Measurements from ENCODE around the gene CYP4F2. TPM values are rescaled to one million over a fixed set of nuclear protein-coding genes. Genes with fewer than 3 reads are reported as not detected.

The CYP4F2 gene
- total RNA-seq, 4 donors from 2014 or later: not detected

DNA sequence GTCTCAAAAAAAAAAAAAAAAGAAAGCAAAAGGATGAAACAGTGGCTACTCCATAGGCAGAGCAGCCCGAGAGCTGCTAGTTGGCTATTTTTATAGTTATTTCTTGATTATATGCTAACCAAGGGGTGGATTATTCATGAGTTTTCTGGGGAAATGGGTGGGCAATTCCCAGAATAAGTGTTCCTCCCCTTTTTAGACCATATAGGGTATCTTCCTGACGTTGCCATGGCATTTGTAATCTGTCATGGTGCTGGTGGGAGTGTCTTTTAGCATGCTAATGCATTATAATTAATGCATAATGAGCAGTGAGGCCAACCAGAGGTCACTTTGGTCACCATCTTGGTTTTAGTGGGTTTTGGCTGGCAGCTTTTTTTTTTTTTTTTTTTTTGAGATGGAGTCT lies 57.0 kb downstream of the CYP4F2 start:
- TF ChIP-seq, protein P1, sequence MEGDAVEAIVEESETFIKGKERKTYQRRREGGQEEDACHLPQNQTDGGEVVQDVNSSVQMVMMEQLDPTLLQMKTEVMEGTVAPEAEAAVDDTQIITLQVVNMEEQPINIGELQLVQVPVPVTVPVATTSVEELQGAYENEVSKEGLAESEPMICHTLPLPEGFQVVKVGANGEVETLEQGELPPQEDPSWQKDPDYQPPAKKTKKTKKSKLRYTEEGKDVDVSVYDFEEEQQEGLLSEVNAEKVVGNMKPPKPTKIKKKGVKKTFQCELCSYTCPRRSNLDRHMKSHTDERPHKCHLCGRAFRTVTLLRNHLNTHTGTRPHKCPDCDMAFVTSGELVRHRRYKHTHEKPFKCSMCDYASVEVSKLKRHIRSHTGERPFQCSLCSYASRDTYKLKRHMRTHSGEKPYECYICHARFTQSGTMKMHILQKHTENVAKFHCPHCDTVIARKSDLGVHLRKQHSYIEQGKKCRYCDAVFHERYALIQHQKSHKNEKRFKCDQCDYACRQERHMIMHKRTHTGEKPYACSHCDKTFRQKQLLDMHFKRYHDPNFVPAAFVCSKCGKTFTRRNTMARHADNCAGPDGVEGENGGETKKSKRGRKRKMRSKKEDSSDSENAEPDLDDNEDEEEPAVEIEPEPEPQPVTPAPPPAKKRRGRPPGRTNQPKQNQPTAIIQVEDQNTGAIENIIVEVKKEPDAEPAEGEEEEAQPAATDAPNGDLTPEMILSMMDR (IDR thresholded peaks at IDR 0.05; ENCODE audit: low read depth): no peak

DNA sequence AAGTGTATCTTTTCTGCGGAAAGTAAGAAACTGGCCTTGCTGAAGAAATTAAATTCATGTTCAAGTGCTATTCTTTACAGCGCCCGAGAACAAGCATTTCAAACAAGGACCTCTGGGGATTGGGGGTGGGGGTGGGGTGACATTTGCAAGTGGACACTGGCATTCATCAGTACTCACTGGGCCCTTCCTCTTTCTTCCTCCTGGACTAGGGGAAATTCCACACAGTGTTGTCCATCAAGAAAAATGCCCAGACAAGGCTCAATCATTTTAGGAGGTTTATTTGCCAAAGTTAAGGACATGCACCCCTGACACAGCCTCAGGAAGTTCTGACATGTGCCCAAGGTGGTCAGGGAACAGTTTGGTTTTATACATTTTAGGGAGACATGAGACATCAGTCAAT lies 59.5 kb downstream of the CYP4F2 start:
- TF ChIP-seq, protein P1 (IDR thresholded peaks at IDR 0.05; ENCODE audit: low read depth): no peak

DNA sequence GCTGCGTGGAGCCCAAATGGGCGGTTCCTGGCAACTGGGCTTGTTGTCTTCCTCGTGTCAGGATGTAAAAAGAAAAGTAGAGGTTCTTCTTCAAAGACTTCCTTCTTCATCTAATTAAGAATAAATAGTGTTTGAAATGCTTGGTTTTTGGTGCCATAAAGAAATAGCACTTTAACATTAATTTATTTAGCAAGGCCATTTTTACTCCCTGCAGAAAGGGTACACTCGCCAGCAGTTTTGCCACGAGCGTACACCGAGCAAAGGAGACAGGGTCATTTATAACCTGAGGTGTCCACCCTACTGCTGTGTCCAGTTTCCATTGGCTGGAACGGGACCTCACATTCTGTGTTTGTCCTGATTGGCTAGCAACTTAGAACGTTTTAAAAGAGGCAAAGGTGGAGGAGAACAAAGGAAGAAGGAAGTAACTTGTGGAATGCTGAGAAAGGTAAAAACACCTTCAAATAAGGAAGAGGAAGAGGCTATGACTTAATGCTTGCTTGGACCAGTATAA lies 60.6 kb downstream of the CYP4F2 start:
- TF ChIP-seq, protein P1 (IDR thresholded peaks at IDR 0.05; ENCODE audit: low read depth): no peak

DNA sequence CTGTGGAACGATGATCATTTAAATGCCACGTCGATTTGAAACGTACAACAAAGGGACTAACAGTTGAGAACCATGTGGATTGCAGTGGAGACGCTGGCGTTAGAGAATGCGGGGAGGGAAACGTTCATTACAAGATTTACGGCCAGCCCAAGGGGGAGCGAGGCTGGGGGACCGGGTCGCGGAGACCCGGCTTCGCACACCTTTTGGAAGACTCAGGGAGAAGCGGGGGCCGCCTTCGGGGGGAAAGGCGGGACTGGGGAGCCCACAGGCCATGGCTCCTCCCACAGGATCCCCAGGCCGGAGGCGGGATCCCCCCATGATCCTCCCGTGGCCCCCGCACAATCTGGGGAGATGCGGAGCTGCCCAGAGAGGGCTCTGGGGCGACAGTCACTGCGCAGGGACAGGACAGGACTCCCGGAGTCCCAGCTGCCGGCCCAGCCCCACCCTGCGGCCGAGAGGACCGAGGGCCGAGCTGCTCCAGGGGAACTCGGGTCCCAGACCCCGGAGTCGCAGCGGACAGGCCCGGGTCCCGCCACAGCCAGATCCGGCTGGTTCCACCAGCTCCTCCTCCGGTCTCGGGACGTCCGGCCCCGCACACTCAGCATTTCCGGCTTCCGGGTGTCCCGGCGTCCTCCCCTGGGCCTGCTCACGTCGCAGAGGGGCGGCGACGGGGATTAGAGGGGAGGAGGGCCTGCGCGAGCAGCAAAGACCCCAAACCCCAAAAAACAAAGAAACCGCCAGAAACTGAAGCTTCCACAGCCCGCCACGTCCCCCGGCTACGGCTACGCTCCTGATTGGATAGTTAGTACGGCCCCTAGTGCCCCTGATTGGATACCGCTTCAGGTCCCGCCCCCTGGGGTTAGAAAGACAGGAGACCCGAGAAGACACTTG lies 61.3 kb downstream of the CYP4F2 start:
- TF ChIP-seq, protein P1 (IDR thresholded peaks at IDR 0.05; ENCODE audit: low read depth): no peak

DNA sequence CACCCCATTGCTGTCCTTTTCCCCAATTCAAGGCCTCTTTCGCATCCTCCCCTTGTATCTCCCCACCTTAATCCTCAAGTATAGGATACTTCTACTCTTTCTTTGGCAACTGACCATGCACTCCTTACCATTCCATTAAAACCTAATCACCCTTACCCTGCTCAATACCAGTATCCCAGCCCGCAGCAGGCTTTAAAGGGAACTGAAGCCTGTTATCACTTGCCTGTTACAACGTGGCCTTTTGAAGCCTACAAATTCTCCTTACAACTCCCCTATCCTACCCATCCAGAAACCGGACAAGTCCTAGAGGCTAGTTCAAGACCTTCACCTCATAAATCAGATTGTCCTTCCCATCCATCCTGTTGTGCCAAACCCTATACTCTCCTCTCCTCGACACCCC lies 66.2 kb downstream of the CYP4F2 start:
- TF ChIP-seq, protein P1 (IDR thresholded peaks at IDR 0.05; ENCODE audit: low read depth): no peak

DNA sequence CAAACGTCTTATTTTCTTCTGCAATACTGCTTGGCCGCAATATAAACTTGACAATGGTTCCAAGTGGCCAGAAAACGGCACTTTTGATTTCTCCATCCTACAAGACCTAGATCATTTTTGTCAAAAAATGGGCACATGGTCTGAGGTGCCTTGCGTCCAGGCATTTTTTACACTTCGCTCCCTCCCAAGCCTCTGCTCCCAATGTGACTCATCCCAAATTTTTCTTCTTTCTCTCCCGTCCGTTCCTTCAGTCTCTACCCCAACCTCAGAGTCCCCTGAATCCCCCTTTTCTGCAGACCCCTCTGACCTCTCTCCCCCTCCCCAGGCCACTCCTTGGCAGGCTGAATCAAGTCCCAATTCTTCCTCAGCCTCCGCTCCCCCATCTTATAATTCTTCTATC lies 68.1 kb downstream of the CYP4F2 start:
- TF ChIP-seq, protein P1 (IDR thresholded peaks at IDR 0.05; ENCODE audit: low read depth): no peak

DNA sequence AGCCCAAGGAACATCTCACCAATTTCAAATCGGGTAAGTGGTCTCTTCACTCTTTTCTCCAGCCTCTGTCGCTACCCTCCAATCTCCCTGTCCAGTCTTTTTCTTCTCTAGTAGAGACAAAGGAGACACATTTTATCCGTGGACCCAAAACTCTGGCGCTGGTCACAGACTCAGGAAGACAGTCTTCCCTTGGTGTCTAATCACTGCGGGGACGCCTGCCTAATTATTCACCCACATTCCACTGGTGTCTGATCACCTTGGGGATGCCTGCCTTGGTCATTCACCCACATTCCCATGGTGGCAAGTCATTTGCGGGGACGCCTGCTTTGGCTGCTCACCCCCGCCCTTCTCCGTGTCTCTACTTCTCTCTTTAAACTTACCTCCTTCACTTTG lies 68.6 kb downstream of the CYP4F2 start:
- TF ChIP-seq, protein P1 (IDR thresholded peaks at IDR 0.05; ENCODE audit: low read depth): no peak
